ENCODE results near the gene RAPGEF1.
A peak's percentile ranks its signal among the peaks of the same experiment; 100 is the strongest.
"Not testable (repeated sequence)": the region's sequence is repeated elsewhere in the genome, so short reads cannot be mapped to it uniquely, and the experiment has no call there.

Gene RAPGEF1

DNA sequence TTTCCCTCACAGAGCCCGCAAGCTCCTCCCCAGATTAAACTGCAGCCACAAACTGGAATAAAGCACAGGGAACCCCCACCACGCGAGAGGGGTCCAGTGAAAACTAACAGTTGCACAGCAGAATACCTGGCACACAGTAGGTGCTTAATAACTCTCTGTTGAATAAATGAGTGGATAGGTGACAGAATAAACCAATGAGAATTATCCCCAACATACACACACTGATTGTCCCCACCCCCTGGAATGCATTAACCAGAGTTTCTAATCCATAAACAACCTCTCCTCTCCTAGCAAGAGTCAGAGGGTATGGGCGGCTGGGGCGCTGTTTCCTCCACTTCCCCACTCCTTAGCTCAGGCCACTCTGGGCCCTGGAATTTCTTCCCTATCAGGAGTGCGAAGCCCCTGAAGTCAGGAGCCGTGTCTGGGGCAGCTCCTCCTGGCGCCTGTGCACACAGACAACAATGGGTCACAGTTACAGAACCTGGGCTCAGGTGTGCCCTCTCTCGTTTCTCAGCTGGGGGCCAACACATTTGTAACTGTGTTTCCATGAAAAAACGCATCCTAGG lies 27.6 kb downstream of the RAPGEF1 start:
- Histone ChIP-seq H3K4me1 (ENCODE audit: control extremely low read depth in 1 of 4, control insufficient read depth in 4 of 4, insufficient read depth in 4 of 4, low read length in 3 of 4) (peaks cover 8 to 37% (median 20%) of the 10 kb centered on the region in 4 experiments), H3K4me3 (ENCODE audit: control insufficient read depth in 1 of 7, extremely low read depth in 1 of 7, insufficient read depth in 4 of 7, low read depth in 2 of 7, low read length in 6 of 7) (no peak overlapping the region), H3K27me3 (replicated peaks in 2 of 5; ENCODE audit: control insufficient read depth in 4 of 5, insufficient read depth in 5 of 5, low read length in 4 of 5) (no peaks in the 10 kb centered on the region), H3K9me3 (ENCODE audit: control extremely low read depth in 1 of 5, control insufficient read depth in 4 of 5, insufficient read depth in 2 of 5, low read depth in 1 of 5, low read length in 4 of 5) (no peaks in the 10 kb centered on the region), H3K27ac (ENCODE audit: insufficient read depth in 1 of 2, low read depth in 1 of 2, low read length in 2 of 2, poor library complexity in 1 of 2, severe bottlenecking in 2 of 2) (no peak overlapping the region), H3K36me3 (ENCODE audit: control insufficient read depth in 4 of 4, insufficient read depth in 4 of 4, low read length in 3 of 4) (peaks cover 0 to 11% (median 0%) of the 10 kb centered on the region in 4 experiments)
- CTCF ChIA-PET, result interaction anchor here (0.9 to 2.5 kb wide), 2 partner anchors 16 to 43 kb away, joined by 3 to 7 read pairs; no protein-coding TSS in a partner anchor
- POLR2A ChIA-PET, result no interaction called here
- 98% methylated on average over 7 of the region's 10 CpGs for WGBS (ENCODE audit: insufficient coverage)
- DNase-seq, result no peak

DNA sequence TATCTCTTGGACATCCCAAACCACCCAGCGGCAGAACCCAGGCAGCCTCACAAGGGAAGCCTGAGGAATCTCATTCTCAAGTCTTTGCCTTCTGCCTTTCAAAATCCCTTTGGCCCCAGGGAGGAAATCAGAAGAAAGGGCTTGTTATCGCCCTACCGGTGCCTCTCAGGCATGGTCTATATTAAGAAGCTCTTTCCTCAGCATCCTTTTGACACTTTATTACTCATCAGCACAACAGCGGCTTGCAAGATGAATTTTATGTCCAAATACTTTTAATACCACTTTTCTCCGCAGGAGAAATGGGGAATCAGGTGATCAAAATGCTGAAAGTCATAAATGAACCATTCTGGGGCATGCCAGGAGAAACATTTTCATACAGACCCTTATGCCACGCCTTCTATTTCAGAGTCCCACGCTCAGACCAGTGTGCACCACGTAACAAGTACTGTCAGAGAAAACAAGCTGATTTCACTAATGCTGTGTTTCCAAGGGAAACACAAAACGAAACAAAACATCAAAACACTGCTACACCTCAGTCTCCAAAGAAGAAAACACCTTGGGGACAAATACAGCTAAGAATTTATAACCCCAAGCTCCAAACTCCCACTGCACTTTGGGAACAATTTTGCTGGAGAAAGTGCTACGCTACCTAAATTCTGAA lies 30.0 kb downstream of the RAPGEF1 start:
- no peaks in the 10 kb centered on the region for H3K27me3 ChIP-seq (replicated peaks in 2 of 5; ENCODE audit: control insufficient read depth in 4 of 5, insufficient read depth in 5 of 5, low read length in 4 of 5)
- DNase-seq, result peak in 1 of 3 donors; percentile 48
- POLR2A ChIA-PET, result interaction anchor here (0.7 kb wide), 1 partner anchor 54 kb away, joined by 4 read pairs; no protein-coding TSS in a partner anchor
- H3K27ac ChIP-seq (ENCODE audit: insufficient read depth in 1 of 2, low read depth in 1 of 2, low read length in 2 of 2, poor library complexity in 1 of 2, severe bottlenecking in 2 of 2), result no peak overlapping the region
- H3K9me3 ChIP-seq (ENCODE audit: control extremely low read depth in 1 of 5, control insufficient read depth in 4 of 5, insufficient read depth in 2 of 5, low read depth in 1 of 5, low read length in 4 of 5), result no peaks in the 10 kb centered on the region
- H3K4me3 ChIP-seq (ENCODE audit: control insufficient read depth in 1 of 7, extremely low read depth in 1 of 7, insufficient read depth in 4 of 7, low read depth in 2 of 7, low read length in 6 of 7), result no peak overlapping the region
- CTCF ChIA-PET, result interaction anchor here (1.0 to 1.8 kb wide), 7 partner anchors 12 to 66 kb away, joined by 3 to 7 read pairs (median 3); no protein-coding TSS in a partner anchor
- H3K4me1 ChIP-seq (ENCODE audit: control extremely low read depth in 1 of 4, control insufficient read depth in 4 of 4, insufficient read depth in 4 of 4, low read length in 3 of 4), result peaks cover 8 to 60% (median 23%) of the 10 kb centered on the region in 4 experiments
- WGBS (ENCODE audit: insufficient coverage), result 91% methylated on average over 7 of the region's 10 CpGs
- peaks cover 0 to 2% (median 0%) of the 10 kb centered on the region in 4 experiments for H3K36me3 ChIP-seq (ENCODE audit: control insufficient read depth in 4 of 4, insufficient read depth in 4 of 4, low read length in 3 of 4)

DNA sequence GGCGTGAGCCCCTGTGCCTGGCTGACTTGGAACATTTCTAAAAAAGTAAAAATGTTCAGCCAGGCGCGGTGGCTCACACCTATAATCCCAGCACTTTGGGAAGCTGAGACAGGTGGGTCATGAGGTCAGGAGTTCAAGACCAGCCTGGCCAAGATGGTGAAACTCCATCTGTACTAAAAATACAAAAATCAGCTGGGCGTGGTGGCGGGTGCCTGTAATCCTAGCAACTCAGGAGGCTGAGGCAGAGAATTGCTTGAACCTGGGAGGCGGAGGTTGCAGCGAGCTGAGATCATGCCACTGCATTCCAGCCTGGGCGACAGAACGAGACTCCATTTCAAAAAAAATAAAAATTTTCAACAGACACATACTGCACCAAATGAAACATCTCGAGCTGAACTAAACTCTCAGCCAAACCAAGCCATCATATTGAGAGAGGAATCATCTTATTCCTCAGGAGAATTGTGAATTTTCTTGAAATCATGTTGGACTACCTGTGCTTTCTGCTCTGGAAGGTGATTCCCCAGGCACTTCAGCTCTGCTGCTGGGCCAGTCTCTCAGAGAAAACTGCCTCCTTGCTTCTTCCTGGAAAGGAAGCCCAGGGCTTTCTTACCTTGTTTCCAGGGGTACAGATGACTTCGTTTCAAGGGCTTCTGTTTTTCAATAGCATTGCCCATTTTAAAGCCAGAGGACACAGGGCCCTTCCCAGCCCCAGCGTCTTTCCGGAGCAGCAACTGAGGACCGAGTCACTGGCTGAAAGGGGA lies 30.7 kb downstream of the RAPGEF1 start:
- DNase-seq; H3K4me3 ChIP-seq (ENCODE audit: control insufficient read depth in 1 of 7, extremely low read depth in 1 of 7, insufficient read depth in 4 of 7, low read depth in 2 of 7, low read length in 6 of 7): not testable (repeated sequence)
- CTCF ChIA-PET, result interaction anchor here (0.9 to 1.6 kb wide), 6 partner anchors 10 to 66 kb away, joined by 3 to 4 read pairs (median 3); no protein-coding TSS in a partner anchor

DNA sequence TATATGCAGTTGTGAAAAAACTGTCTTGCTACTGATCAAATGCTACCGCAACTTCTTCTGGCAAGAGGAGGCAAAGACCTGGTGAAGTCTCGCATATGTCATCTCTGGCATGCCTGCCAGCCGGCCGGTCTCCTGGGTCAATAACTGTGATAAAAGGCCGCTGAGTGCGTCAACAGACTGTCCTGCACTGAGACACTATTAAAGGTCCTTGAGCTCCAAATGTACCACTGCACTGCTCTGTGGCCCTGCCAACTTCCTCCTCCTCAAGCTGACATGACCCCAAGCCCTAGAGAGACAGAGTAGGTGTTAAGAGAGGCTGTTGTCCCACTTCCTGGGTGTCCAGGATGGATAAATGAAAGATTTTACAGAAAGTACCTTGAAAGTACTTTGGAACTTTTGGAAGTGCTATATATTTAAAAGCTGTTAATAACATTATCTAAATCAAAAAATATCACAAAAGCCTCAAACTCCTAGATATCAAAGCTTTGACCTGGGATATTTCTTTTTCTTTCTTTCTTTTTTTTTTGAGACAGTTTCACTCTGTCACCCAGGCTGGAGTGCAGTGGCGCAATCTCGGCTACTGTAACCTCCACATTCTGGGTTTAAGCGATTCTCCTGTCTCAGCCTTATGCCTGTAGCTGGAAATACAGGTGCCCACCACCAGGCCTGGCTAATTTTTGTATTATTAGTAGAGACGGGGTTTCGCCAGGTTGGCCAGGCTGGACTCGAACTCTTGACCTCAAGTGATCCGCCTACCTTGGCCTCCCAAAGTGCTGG lies 31.5 kb downstream of the RAPGEF1 start:
- H3K36me3 ChIP-seq (ENCODE audit: control insufficient read depth in 4 of 4, insufficient read depth in 4 of 4, low read length in 3 of 4), result no peaks in the 10 kb centered on the region
- H3K4me1 ChIP-seq (ENCODE audit: control extremely low read depth in 1 of 4, control insufficient read depth in 4 of 4, insufficient read depth in 4 of 4, low read length in 3 of 4), result peaks cover 8 to 71% (median 23%) of the 10 kb centered on the region in 4 experiments
- H3K27ac ChIP-seq (ENCODE audit: insufficient read depth in 1 of 2, low read depth in 1 of 2, low read length in 2 of 2, poor library complexity in 1 of 2, severe bottlenecking in 2 of 2), result peak overlapping the region in 1 of 2 experiments; percentile 73
- POLR2A ChIA-PET, result no interaction called here
- DNase-seq, result peak in 2 of 3 donors; percentile 37 to 56
- peak overlapping the region in 2 of 7 experiments; percentile 38 to 57 for H3K4me3 ChIP-seq (ENCODE audit: control insufficient read depth in 1 of 7, extremely low read depth in 1 of 7, insufficient read depth in 4 of 7, low read depth in 2 of 7, low read length in 6 of 7)
- H3K9me3 ChIP-seq (ENCODE audit: control extremely low read depth in 1 of 5, control insufficient read depth in 4 of 5, insufficient read depth in 2 of 5, low read depth in 1 of 5, low read length in 4 of 5), result no peaks in the 10 kb centered on the region
- 84% methylated on average over 11 of the region's 13 CpGs for WGBS (ENCODE audit: insufficient coverage)
- H3K27me3 ChIP-seq (replicated peaks in 2 of 5; ENCODE audit: control insufficient read depth in 4 of 5, insufficient read depth in 5 of 5, low read length in 4 of 5), result no peaks in the 10 kb centered on the region
- CTCF ChIA-PET, result interaction anchor here (0.8 to 1.6 kb wide), 5 partner anchors 11 to 39 kb away, joined by 3 to 4 read pairs (median 3); no protein-coding TSS in a partner anchor

More for the DNA sequence above, 30.7 kb downstream of the RAPGEF1 start:
- H3K27me3 ChIP-seq (replicated peaks in 2 of 5; ENCODE audit: control insufficient read depth in 4 of 5, insufficient read depth in 5 of 5, low read length in 4 of 5); H3K36me3 ChIP-seq (ENCODE audit: control insufficient read depth in 4 of 4, insufficient read depth in 4 of 4, low read length in 3 of 4); H3K9me3 ChIP-seq (ENCODE audit: control extremely low read depth in 1 of 5, control insufficient read depth in 4 of 5, insufficient read depth in 2 of 5, low read depth in 1 of 5, low read length in 4 of 5); H3K27ac ChIP-seq (ENCODE audit: insufficient read depth in 1 of 2, low read depth in 1 of 2, low read length in 2 of 2, poor library complexity in 1 of 2, severe bottlenecking in 2 of 2); POLR2A ChIA-PET: not testable (repeated sequence)
- peaks cover 8 to 67% (median 23%) of the 10 kb centered on the region in 4 experiments for H3K4me1 ChIP-seq (ENCODE audit: control extremely low read depth in 1 of 4, control insufficient read depth in 4 of 4, insufficient read depth in 4 of 4, low read length in 3 of 4)
- WGBS (ENCODE audit: insufficient coverage), result 92% methylated on average over 11 of the region's 14 CpGs

DNA sequence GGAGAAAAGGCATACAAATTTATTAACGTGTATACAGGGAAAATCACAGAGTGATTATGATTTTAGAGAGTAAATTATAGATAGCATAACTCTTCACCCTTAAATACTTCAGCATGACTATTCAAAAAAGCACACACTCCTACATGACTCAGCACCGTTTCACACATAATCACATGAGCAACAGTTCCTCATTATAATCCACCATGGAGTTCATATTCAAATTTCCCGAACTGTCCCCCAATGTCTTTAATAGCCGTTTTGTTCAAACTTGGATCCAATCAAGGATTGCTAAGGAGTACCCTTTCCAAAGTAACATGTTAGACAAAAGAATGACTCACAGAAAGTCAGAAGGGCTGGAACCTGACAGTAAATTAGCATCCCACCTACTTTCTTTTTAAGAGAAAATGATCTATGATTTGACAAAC lies 32.1 kb downstream of the RAPGEF1 start:
- POLR2A ChIA-PET, result interaction anchor here (0.6 kb wide), 1 partner anchor 47 kb away, joined by 3 read pairs; no protein-coding TSS in a partner anchor
- H3K36me3 ChIP-seq (ENCODE audit: control insufficient read depth in 4 of 4, insufficient read depth in 4 of 4, low read length in 3 of 4), result no peaks in the 10 kb centered on the region

DNA sequence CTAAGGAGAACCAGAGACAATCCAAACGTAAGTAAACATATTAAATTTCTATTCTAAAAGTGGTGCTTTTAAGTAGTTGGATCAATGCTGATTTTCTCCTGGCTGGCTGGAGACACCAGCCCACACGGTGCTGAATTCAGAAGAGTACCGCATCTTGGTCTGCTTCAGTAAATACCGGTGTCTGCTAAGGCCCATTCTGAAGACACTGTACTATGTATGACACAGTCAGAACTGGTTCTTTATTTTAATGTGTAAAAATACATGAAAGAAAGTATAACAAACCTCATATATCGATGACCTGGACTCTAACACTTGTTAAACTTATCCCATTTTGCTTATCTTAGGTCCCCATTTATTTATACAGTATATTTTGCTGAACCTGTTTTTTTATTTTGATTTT lies 32.8 kb downstream of the RAPGEF1 start:
- no peaks in the 10 kb centered on the region for H3K9me3 ChIP-seq (ENCODE audit: control extremely low read depth in 1 of 5, control insufficient read depth in 4 of 5, insufficient read depth in 2 of 5, low read depth in 1 of 5, low read length in 4 of 5)
- WGBS (ENCODE audit: insufficient coverage), result 100% methylated on average over 1 of the region's 5 CpGs
- H3K4me3 ChIP-seq (ENCODE audit: control insufficient read depth in 1 of 7, extremely low read depth in 1 of 7, insufficient read depth in 4 of 7, low read depth in 2 of 7, low read length in 6 of 7), result no peak overlapping the region
- no peak for DNase-seq
- no peaks in the 10 kb centered on the region for H3K36me3 ChIP-seq (ENCODE audit: control insufficient read depth in 4 of 4, insufficient read depth in 4 of 4, low read length in 3 of 4)
- ChIA-PET CTCF (interaction anchor here (2.0 kb wide), 1 partner anchor 29 kb away, joined by 4 read pairs; no protein-coding TSS in a partner anchor), POLR2A (interaction anchor here (0.6 kb wide), 1 partner anchor 46 kb away, joined by 3 read pairs; no protein-coding TSS in a partner anchor)
- no peak overlapping the region for H3K27ac ChIP-seq (ENCODE audit: insufficient read depth in 1 of 2, low read depth in 1 of 2, low read length in 2 of 2, poor library complexity in 1 of 2, severe bottlenecking in 2 of 2)
- H3K4me1 ChIP-seq (ENCODE audit: control extremely low read depth in 1 of 4, control insufficient read depth in 4 of 4, insufficient read depth in 4 of 4, low read length in 3 of 4), result peaks cover 8 to 71% (median 23%) of the 10 kb centered on the region in 4 experiments
- H3K27me3 ChIP-seq (replicated peaks in 2 of 5; ENCODE audit: control insufficient read depth in 4 of 5, insufficient read depth in 5 of 5, low read length in 4 of 5), result no peaks in the 10 kb centered on the region

More for the DNA sequence above, 32.1 kb downstream of the RAPGEF1 start:
- Histone ChIP-seq H3K9me3 (ENCODE audit: control extremely low read depth in 1 of 5, control insufficient read depth in 4 of 5, insufficient read depth in 2 of 5, low read depth in 1 of 5, low read length in 4 of 5) (no peaks in the 10 kb centered on the region), H3K4me1 (ENCODE audit: control extremely low read depth in 1 of 4, control insufficient read depth in 4 of 4, insufficient read depth in 4 of 4, low read length in 3 of 4) (peaks cover 8 to 71% (median 23%) of the 10 kb centered on the region in 4 experiments), H3K27ac (ENCODE audit: insufficient read depth in 1 of 2, low read depth in 1 of 2, low read length in 2 of 2, poor library complexity in 1 of 2, severe bottlenecking in 2 of 2) (peak overlapping the region in 1 of 2 experiments; percentile 73), H3K27me3 (replicated peaks in 2 of 5; ENCODE audit: control insufficient read depth in 4 of 5, insufficient read depth in 5 of 5, low read length in 4 of 5) (no peaks in the 10 kb centered on the region), H3K4me3 (ENCODE audit: control insufficient read depth in 1 of 7, extremely low read depth in 1 of 7, insufficient read depth in 4 of 7, low read depth in 2 of 7, low read length in 6 of 7) (peak overlapping the region in 2 of 7 experiments; percentile 38 to 57)
- peak; percentile 84 to 95 (median 92) for DNase-seq
- CTCF ChIA-PET, result interaction anchor here (0.8 to 1.6 kb wide), 3 partner anchors 15 to 36 kb away, joined by 3 to 4 read pairs (median 3); no protein-coding TSS in a partner anchor
- WGBS (ENCODE audit: insufficient coverage), result 7% methylated on average over 3 of the region's 4 CpGs

All from common myeloid progenitor, CD34-positive (primary cell).